ENCODE results near the gene SLC7A10. TPM values are rescaled to one million over a fixed set of nuclear protein-coding genes. Genes with fewer than 3 reads are reported as not detected.
A peak's percentile ranks its signal among the peaks of the same experiment; 100 is the strongest.

The SLC7A10 gene
- total and polyA plus RNA-seq, 3 experiments from 2014 or later, result not detected

DNA sequence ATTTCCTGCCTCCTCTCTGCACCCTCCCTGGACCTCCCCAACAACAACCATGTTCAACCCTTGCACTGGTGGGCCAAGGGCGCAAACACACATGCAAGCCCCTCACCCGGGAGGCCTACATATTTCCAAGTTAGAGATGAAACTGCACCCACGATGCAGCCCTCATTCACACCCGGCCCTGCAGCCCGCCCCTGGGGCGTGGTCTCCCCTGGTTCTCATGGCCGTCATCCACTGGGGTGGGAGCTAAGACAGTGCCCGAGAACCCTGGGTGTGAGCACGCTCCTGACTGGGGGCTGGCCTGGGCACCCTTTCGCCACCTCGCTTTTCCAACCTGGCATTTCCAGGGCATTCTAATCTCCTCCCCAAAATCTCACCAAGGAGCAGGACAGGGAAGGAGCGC, 7.0 kb upstream of the SLC7A10 start:
- Mint-ChIP-seq H3K9me3 (peaks cover 10 to 18% (median 13%) of the 10 kb centered on the region in 5 donors), H3K27ac (no peak overlapping the region), H3K27me3 (peaks cover 28 to 34% of the 10 kb centered on the region in 2 donors), H3K36me3 (peaks cover 0 to 13% (median 0%) of the 10 kb centered on the region in 3 donors), H3K4me1 (peaks cover 6 to 8% (median 7%) of the 10 kb centered on the region in 3 donors), H3K4me3 (no peak overlapping the region)
- DNase-seq, result no peak
- no peaks in the 10 kb centered on the region for H3K4me1 ChIP-seq (ENCODE audit: insufficient read depth, low read length)
- peaks cover 7% of the 10 kb centered on the region for H3K27me3 ChIP-seq (ENCODE audit: insufficient read depth, low read length, poor library complexity, severe bottlenecking)
- ChIA-PET CTCF (interaction anchor here (2.1 kb wide), 1 partner anchor 174 kb away, joined by 6 read pairs; no protein-coding TSS in a partner anchor), POLR2A (no interaction called here)
- H3K9me3 ChIP-seq (ENCODE audit: low read length), result no peaks in the 10 kb centered on the region
- H3K27ac ChIP-seq (ENCODE audit: low read depth, low read length), result no peak overlapping the region
- H3K4me3 ChIP-seq (ENCODE audit: low read length), result no peak overlapping the region
- H3K36me3 ChIP-seq (ENCODE audit: insufficient read depth, low read length), result no peaks in the 10 kb centered on the region

DNA sequence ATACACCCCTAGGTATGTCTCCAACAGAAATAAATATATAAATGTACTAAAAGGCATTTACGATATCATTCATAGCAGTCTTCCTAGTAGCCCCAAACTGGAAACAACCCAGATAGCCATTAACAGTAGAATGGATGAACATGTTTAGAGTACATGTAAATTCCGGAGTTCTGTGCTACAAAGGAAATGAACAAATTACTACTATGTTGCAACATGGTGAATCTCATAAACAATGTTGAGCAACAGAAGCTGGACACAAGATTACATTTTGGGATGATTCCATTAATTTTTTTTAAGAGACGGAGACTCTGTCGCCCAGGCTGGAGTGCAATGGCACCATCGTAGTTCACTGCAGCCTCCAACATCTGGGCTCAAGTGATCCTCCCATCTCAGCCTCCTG, 5.9 kb upstream of the SLC7A10 start:
- Histone ChIP-seq H3K9me3 (ENCODE audit: low read length) (no peaks in the 10 kb centered on the region), H3K36me3 (ENCODE audit: insufficient read depth, low read length) (no peaks in the 10 kb centered on the region), H3K27me3 (ENCODE audit: insufficient read depth, low read length, poor library complexity, severe bottlenecking) (peaks cover 13% of the 10 kb centered on the region), H3K4me3 (ENCODE audit: low read length) (no peak overlapping the region), H3K27ac (ENCODE audit: low read depth, low read length) (no peak overlapping the region), H3K4me1 (ENCODE audit: insufficient read depth, low read length) (no peaks in the 10 kb centered on the region)
- H3K27ac Mint-ChIP-seq, result no peak overlapping the region
- ChIA-PET POLR2A (no interaction called here), CTCF (interaction anchor here (2.1 kb wide), 1 partner anchor 175 kb away, joined by 6 read pairs; no protein-coding TSS in a partner anchor)
- peaks cover 6 to 11% (median 10%) of the 10 kb centered on the region in 3 donors for H3K4me1 Mint-ChIP-seq
- no peak overlapping the region for H3K4me3 Mint-ChIP-seq
- peaks cover 36 to 43% of the 10 kb centered on the region in 2 donors for H3K27me3 Mint-ChIP-seq
- peaks cover 0 to 15% (median 0%) of the 10 kb centered on the region in 3 donors for H3K36me3 Mint-ChIP-seq
- DNase-seq, result no peak
- H3K9me3 Mint-ChIP-seq, result peaks cover 14 to 22% (median 19%) of the 10 kb centered on the region in 5 donors

- Histone ChIP-seq H3K4me3 (ENCODE audit: low read length) (no peak overlapping the region), H3K36me3 (ENCODE audit: insufficient read depth, low read length) (no peaks in the 10 kb centered on the region), H3K9me3 (ENCODE audit: low read length) (no peaks in the 10 kb centered on the region), H3K4me1 (ENCODE audit: insufficient read depth, low read length) (no peaks in the 10 kb centered on the region), H3K27me3 (ENCODE audit: insufficient read depth, low read length, poor library complexity, severe bottlenecking) (peaks cover 17% of the 10 kb centered on the region), H3K27ac (ENCODE audit: low read depth, low read length) (no peak overlapping the region)
- H3K4me3 Mint-ChIP-seq, result no peak overlapping the region
- peaks cover 0 to 15% (median 0%) of the 10 kb centered on the region in 3 donors for H3K36me3 Mint-ChIP-seq
- peaks cover 46 to 47% of the 10 kb centered on the region in 2 donors for H3K27me3 Mint-ChIP-seq
- ChIA-PET CTCF (no interaction called here), POLR2A (no interaction called here)
- H3K4me1 Mint-ChIP-seq, result peaks cover 7 to 14% (median 8%) of the 10 kb centered on the region in 3 donors
- H3K27ac Mint-ChIP-seq, result no peak overlapping the region
- H3K9me3 Mint-ChIP-seq, result peaks cover 16 to 22% (median 21%) of the 10 kb centered on the region in 5 donors
- no peak for DNase-seq
These were observed 4.3 kb upstream of the SLC7A10 start for GRCh38 chr19:33229962-33230361.

DNA sequence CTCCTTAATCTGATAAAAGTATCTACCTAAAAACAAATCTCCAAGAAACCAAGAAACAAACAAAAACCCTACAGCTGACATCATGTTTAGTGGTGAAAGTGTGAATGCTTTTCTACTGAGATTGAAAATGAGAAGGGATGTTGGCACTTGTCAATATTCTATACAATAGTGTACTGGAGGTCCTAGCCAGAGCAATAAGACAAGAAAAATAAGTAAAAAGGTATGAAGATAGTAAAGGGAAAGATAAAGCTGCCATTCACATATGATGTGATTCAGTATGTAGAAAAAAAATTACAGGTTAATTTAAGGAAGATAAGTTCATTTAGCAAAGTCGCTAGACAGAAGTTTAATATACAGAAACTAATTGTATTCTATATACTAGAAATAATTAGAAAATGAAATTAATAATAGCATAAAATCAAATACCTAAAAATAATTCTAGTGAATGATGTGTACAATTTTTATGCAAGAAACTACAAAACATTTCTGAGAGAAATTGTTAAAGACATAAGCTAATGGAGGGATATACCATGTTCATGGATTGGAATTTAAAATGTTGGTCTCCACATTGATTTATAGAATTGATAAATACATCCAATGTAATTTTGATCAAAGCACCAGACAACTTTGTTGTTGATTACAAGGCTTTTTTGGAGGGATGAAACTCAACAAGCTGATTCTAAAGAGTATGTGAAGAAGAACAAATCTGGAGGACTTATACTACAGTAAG, 2.4 kb upstream of the SLC7A10 start:
- peaks cover 8 to 15% (median 8%) of the 10 kb centered on the region in 3 donors for H3K4me1 Mint-ChIP-seq
- Histone ChIP-seq H3K36me3 (ENCODE audit: insufficient read depth, low read length) (no peaks in the 10 kb centered on the region), H3K4me3 (ENCODE audit: low read length) (no peak overlapping the region), H3K27ac (ENCODE audit: low read depth, low read length) (no peak overlapping the region), H3K9me3 (ENCODE audit: low read length) (no peaks in the 10 kb centered on the region), H3K4me1 (ENCODE audit: insufficient read depth, low read length) (no peaks in the 10 kb centered on the region), H3K27me3 (ENCODE audit: insufficient read depth, low read length, poor library complexity, severe bottlenecking) (peaks cover 17% of the 10 kb centered on the region)
- no peak for DNase-seq
- H3K9me3 Mint-ChIP-seq, result peaks cover 16 to 22% (median 21%) of the 10 kb centered on the region in 5 donors
- H3K36me3 Mint-ChIP-seq, result peaks cover 0 to 15% (median 0%) of the 10 kb centered on the region in 3 donors
- peaks cover 56 to 63% of the 10 kb centered on the region in 2 donors for H3K27me3 Mint-ChIP-seq
- no peak overlapping the region for H3K4me3 Mint-ChIP-seq
- CTCF ChIA-PET, result interaction anchor here (1.4 to 1.5 kb wide), 2 partner anchors 8 to 179 kb away, joined by 3 to 5 read pairs; no protein-coding TSS in a partner anchor
- POLR2A ChIA-PET, result interaction anchor here (0.7 kb wide), 1 partner anchor 62 kb away, joined by 3 read pairs; no protein-coding TSS in a partner anchor
- no peak overlapping the region for H3K27ac Mint-ChIP-seq

DNA sequence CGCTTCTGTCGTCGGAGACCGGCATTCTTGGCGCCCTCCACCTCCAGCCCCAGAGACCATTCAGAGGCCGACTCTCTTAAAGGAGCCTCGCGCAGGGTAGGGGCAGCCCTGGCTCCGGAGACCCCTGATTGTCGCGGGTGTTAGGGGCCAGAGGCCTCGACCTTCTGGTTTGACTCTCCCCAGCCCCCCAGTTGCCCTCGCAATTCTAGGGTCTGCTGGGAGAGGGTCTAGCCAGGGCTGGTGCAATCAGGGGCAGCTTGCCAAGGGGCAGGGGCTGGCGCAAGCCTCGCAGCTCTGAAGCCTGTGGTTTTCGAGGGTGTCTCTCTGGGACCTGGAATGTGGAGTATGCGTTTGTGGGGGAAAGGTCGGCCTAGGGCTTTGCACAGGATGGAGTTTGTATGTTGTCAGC, 1.6 kb upstream of the SLC7A10 start:
- Histone ChIP-seq H3K4me3 (ENCODE audit: low read length) (no peak overlapping the region), H3K4me1 (ENCODE audit: insufficient read depth, low read length) (no peaks in the 10 kb centered on the region), H3K27me3 (ENCODE audit: insufficient read depth, low read length, poor library complexity, severe bottlenecking) (peaks cover 17% of the 10 kb centered on the region), H3K27ac (ENCODE audit: low read depth, low read length) (no peak overlapping the region), H3K36me3 (ENCODE audit: insufficient read depth, low read length) (no peaks in the 10 kb centered on the region), H3K9me3 (ENCODE audit: low read length) (no peaks in the 10 kb centered on the region)
- H3K4me3 Mint-ChIP-seq, result peak overlapping the region in 6 of 7 donors; percentile 47 to 70 (median 62)
- ChIA-PET CTCF (interaction anchor here (1.4 to 1.5 kb wide), 2 partner anchors 8 to 180 kb away, joined by 3 to 5 read pairs; no protein-coding TSS in a partner anchor), POLR2A (no interaction called here)
- peaks cover 56 to 70% of the 10 kb centered on the region in 2 donors for H3K27me3 Mint-ChIP-seq
- H3K4me1 Mint-ChIP-seq, result peaks cover 8 to 15% (median 8%) of the 10 kb centered on the region in 3 donors
- DNase-seq, result no peak
- no peak overlapping the region for H3K27ac Mint-ChIP-seq
- peaks cover 0 to 15% (median 0%) of the 10 kb centered on the region in 3 donors for H3K36me3 Mint-ChIP-seq
- H3K9me3 Mint-ChIP-seq, result peaks cover 16 to 22% (median 21%) of the 10 kb centered on the region in 5 donors

- Histone ChIP-seq H3K9me3 (ENCODE audit: low read length) (no peaks in the 10 kb centered on the region), H3K36me3 (ENCODE audit: insufficient read depth, low read length) (no peaks in the 10 kb centered on the region), H3K4me3 (ENCODE audit: low read length) (no peak overlapping the region), H3K4me1 (ENCODE audit: insufficient read depth, low read length) (no peaks in the 10 kb centered on the region), H3K27ac (ENCODE audit: low read depth, low read length) (no peak overlapping the region), H3K27me3 (ENCODE audit: insufficient read depth, low read length, poor library complexity, severe bottlenecking) (peaks cover 17% of the 10 kb centered on the region)
- H3K4me1 Mint-ChIP-seq, result peaks cover 8 to 15% (median 8%) of the 10 kb centered on the region in 3 donors
- CTCF ChIA-PET, result interaction anchor here (1.2 to 1.5 kb wide), 2 partner anchors 9 to 50 kb away, joined by 3 to 5 read pairs; no protein-coding TSS in a partner anchor
- peaks cover 16 to 22% (median 21%) of the 10 kb centered on the region in 5 donors for H3K9me3 Mint-ChIP-seq
- no peak overlapping the region for H3K27ac Mint-ChIP-seq
- peak overlapping the region in 6 of 7 donors; percentile 48 to 80 (median 69) for H3K4me3 Mint-ChIP-seq
- POLR2A ChIA-PET, result no interaction called here
- peaks cover 53 to 70% of the 10 kb centered on the region in 2 donors for H3K27me3 Mint-ChIP-seq
- DNase-seq, result no peak
- peaks cover 0 to 15% (median 0%) of the 10 kb centered on the region in 3 donors for H3K36me3 Mint-ChIP-seq
These were observed 1.0 kb upstream of the SLC7A10 start for GRCh38 chr19:33226550-33227241.

GRCh38 chr19:33224694-33225457, 774 bp downstream of the SLC7A10 start:
- Mint-ChIP-seq H3K4me1 (peaks cover 8 to 15% (median 8%) of the 10 kb centered on the region in 3 donors), H3K4me3 (peak overlapping the region in 3 of 7 donors; percentile 33 to 53 (median 51)), H3K27ac (peak overlapping the region in 1 of 8 donors; percentile 83), H3K9me3 (peaks cover 16 to 21% (median 20%) of the 10 kb centered on the region in 5 donors), H3K36me3 (peaks cover 0 to 14% (median 0%) of the 10 kb centered on the region in 3 donors), H3K27me3 (peaks cover 53 to 73% of the 10 kb centered on the region in 2 donors)
- no peak overlapping the region for H3K4me3 ChIP-seq (ENCODE audit: low read length)
- no peaks in the 10 kb centered on the region for H3K4me1 ChIP-seq (ENCODE audit: insufficient read depth, low read length)
- no peak for DNase-seq
- H3K9me3 ChIP-seq (ENCODE audit: low read length), result no peaks in the 10 kb centered on the region
- POLR2A ChIA-PET, result no interaction called here
- peaks cover 13% of the 10 kb centered on the region for H3K27me3 ChIP-seq (ENCODE audit: insufficient read depth, low read length, poor library complexity, severe bottlenecking)
- H3K27ac ChIP-seq (ENCODE audit: low read depth, low read length), result no peak overlapping the region
- no peaks in the 10 kb centered on the region for H3K36me3 ChIP-seq (ENCODE audit: insufficient read depth, low read length)
- CTCF ChIA-PET, result interaction anchor here (2.3 kb wide), 1 partner anchor 11 kb away, joined by 9 read pairs; no protein-coding TSS in a partner anchor

Measured in CD8-positive, alpha-beta memory T cell (primary cell).